GM19035 (cell line): ENCODE data around the gene MYO1D.
"Not testable (repeated sequence)": the region's sequence is repeated elsewhere in the genome, so short reads cannot be mapped to it uniquely, and the experiment has no call there.

Source experiments
- ATAC-seq: cut with Tn5 transposase; IDR thresholded peaks from one replicate; pipeline ENCODE4 v1.9.1; 2021; ENCODE audit not compliant: unreplicated experiment

MYO1D gene

DNA sequence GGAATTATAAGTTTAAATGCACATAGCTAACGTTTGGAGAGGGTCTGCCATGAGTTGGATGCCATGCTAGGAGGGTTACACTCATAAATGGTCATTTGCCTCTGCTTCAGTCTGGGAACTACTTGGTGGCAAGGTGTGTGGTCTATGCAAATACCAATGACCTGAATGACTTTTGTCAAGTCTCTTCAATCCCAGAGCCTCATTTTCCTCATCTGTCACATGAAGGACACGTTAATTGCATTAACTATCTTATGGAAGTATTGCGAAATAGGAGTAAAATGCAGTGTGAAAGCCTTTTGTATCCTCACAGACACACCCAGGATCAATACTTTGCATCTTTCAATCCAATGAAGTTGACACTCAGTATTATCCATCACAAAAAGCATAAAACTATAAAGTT, 327.4 kb downstream of the MYO1D start:
- no peak for ATAC-seq

DNA sequence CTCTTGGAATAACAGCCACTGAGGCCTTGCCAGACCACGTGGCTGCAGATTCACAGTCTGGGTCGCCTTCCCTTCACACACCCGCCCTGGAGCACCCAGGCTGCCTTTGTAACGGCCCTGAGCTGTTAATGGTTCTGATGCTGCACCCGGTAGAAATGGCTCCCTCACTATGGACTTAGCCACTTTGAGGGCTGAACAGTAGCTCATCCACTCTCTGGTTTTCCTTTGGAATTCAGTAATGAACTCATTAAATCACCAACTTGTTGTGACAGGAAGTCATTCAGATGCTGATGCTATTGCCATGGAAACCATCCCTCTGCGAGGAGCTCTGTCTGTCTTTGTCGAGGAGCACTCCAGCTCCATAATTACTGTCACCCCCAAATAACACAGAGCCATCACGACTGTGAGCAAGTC, 330.9 kb downstream of the MYO1D start:
- ATAC-seq: no peak

DNA sequence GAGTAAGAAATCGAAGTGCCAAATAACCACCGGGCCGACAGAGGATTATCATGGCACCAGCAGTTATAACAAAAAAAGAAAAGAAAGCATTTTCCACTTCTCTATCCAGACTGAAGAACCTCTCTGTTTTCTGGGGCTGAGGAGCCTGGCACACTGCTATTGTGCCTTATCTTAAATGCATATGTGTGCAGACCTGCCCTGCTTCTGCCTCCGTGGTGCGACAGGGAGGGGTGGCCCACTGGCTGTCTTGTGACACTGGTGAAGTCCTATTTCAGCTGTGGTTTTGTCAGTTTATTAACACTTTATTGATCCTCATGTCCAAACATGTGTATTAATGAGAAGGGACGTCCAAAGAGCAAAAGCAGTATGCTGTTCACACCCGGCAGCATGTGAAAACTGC, 334.7 kb downstream of the MYO1D start:
- no peak for ATAC-seq

DNA sequence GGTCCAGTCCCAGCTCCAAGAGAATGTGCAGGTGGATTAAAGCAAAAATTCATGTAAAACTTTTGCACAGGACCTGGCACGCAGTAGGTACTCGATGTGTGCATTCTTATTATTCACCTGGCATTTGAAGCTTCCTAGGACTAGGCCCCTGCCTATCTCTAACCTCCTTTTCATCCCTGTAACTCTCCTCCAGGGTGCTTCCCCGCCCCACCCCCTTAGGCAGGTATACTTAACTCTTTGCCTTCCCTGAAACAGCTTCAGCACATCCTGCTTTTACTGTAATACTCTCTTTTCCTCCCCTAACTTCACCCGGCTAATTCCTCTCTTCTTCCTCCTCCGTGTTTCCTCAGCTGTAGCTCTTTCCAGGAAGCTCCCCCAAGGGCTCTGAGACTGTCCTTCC, 335.3 kb downstream of the MYO1D start:
- no peak for ATAC-seq

DNA sequence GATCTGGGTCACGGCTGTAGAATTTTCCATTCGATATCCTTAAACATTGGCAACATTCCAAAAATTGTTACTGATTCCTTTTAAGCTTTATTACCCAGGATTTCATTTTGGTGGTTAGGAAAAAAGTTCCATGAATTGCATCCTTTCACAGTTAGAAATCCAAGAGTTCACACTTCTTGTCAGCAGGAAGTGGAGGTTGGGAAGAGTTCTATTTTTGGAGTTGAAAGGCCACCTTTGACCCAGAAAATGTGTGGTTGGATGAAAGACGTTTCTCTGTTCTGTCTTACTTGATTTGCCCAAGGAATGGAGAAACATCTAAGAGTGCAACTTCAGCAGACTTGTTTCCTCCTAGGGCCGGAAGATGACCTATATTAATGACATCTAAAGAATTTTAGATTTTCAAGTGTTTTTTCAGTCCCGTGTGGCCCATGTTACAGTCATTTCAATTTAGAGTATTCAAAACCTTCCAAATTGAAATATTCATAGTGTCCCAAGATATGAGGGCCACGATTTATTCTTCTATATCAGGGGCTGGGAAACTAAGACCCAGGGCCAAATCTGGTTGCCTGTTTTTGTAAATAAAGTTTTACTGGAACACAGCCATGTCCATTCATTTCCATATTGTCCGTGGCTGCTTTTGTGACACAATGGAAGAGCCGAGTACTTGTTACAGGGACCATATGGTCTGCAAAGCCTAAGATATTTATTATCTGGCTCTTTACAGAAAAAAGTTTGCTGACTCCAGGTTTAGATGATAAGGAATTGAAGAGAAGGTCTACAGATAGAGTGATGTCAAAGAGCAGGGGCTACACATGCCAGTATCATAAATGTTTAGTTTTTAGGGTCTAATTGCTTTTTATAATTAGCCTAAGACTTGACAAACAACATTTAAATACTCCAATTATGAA, 339.9 kb downstream of the MYO1D start:
- no peak for ATAC-seq

DNA sequence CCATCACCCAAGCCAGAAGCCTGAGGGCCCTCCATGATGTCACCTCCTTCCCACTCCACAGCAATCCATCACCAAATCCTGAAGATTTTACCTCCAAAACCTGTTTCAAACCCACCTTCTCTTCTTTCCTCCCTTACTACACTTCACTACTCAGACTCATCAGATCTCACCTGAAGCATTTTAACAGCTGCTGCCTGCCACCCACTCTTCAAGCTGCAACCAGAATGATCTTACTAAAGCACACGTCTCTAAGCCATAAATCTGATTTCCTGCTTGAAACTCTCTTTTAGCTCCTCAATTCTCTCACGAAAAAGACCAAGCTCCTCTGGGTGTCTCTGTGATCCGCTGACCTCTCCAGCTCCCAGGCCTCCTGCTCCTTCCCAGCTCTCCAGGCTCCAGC, 343.6 kb downstream of the MYO1D start:
- ATAC-seq: no peak

DNA sequence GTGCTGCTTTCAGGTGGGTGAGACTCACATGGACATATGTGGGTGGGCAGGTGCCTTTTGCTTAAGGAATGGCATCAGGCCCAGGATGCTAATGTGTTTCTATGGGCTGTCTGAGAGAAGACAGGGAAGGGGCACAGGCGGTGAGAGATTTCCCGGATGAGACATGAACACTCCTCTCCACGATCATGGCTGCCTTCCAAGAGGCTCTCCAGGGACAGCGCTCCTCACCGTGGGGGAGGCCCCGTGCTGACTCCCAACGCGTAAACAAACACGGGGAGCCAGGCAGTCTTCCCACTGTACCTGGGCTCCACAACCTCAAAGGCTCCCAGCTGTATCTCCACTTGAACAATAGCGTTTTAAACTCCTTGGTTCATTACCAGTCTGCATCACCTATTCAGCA, 347.3 kb downstream of the MYO1D start:
- no peak for ATAC-seq

DNA sequence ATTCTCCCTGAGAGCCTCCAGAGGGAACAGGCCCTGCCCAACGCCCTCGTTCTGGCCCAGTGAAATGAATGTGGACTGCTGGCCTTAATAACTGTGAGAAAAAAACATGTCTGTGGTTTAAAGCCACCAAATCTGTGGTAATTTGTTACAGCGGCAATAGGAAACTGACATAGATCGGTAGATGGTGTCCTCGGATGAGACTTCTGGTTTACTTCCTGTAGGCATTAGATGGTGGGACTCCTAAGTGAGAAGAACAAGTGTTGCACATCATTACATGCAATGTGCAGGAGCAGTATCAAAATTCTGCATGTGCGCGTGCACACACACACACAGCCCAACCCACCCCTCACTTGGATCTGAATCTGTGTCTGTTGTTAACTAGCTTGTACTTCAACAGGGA, 348.1 kb downstream of the MYO1D start:
- no peak for ATAC-seq

DNA sequence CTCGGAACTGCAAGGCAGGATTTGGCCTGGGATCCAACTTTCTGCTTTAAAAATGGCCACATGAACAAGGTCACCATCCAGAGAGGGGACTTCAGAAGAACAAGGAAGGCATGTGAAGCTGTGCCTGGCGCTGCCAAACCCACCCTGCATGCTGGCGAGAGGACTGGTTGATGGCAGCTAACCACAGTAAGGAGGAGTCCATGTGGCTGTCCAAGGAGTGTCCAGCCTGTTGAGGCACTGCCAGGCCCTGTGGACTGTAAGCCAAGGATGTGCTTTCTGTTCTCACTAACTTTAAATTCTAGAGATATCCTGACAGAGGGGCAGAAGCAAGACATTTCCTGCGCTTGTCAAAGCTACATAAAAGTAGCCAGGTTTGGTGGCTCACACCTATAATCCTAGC, 349.8 kb downstream of the MYO1D start:
- no peak for ATAC-seq

DNA sequence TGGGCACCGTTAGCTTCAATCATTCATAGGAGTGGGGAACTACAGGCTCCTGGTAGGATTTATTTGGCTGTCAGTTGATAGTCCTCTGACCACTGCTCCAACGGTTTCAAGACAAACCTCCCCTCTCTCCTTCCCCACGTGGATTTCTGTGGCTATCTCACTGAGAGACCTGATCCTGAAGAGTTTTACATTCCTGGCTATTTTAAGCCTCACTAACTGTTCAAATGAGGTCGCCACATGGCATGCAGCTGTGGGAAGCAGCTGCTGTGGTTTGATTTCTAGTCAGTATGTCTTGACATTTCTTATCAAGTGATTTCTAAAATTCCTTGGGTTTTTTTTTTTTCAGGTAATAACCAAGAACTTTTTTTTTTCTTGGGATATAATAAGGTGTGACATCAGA, 351.8 kb downstream of the MYO1D start:
- ATAC-seq: no peak

DNA sequence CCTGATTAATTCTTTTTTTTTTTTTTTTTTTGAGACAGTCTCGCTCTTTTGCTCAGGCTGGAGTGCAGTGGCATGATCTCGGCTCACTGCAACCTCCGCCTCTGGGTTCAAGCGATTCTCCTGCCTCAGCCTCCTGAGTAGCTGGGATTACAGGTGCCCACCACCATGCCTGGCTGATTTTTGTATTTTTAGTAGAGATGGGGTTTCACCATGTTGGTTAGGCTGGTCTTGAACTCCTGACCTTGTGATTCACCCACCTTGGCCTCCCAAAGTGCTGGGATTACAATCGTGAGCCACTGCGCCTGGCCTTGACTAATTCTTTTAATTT, 352.4 kb downstream of the MYO1D start:
- not testable (repeated sequence) for ATAC-seq

DNA sequence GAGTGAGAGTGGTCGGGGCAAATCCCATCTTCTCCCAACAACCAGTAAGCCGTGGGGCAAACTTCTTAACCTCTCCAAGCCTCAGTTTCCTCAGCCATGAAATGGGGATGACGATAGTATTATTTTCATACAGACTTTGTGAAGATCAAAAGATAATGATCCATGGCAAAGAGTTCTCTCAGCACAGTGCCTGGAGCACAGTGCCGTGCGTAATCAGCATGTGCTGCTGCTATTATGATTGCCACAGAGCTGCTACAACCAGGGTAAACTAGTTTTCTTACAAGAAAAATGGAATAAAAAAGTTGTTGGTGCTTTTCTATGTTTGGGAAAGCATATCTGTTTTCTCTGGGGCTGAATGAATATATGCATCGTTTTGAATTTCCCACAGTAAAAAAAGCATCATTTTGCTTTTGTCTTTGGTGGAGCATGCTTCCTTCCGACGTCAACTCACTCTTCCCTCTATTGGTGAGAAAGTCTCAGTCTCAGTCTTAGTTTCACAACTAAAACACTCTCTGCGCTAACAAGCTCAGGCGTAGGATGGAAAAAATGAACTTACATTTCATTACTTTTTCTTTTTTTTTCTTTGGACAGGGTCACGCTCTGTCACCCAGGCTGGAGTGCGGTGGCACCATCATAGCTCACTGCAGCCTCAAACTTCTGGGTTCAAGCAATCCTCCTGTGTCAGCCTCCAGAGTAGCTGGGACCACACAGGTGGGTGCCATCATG, 352.9 kb downstream of the MYO1D start:
- ATAC-seq: peak; percentile 46

DNA sequence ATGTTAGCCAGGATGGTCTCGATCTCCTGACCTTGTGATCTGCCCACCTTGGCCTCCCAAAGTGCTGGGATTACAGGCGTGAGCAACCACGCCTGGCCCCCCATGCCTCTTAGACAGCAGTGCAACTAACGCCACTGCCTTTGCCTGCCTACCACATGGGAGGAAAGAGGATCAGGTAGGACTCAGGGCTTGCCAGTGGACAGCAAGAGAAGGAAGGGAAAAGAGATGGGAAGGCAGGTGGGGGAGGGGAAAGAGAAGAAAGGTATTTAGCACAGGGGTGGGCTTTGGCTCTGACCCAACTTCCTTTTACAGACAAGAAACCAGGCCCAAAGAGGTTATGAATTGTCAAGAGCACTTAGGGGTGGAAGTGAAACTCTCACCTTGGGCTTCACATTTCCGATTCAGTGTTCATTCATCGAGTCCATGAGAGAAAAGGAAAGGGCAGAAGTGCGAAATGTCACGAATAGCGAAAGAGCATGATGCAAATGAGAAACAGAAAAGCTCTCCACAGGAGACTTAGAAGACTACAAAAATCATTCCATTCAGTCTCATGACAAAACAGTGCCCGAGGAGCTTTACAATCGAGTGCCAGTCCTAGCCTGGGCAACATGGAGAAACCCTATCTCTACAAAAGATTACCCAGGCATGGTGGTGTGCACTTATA, 353.8 kb downstream of the MYO1D start:
- peak; percentile 61 for ATAC-seq

DNA sequence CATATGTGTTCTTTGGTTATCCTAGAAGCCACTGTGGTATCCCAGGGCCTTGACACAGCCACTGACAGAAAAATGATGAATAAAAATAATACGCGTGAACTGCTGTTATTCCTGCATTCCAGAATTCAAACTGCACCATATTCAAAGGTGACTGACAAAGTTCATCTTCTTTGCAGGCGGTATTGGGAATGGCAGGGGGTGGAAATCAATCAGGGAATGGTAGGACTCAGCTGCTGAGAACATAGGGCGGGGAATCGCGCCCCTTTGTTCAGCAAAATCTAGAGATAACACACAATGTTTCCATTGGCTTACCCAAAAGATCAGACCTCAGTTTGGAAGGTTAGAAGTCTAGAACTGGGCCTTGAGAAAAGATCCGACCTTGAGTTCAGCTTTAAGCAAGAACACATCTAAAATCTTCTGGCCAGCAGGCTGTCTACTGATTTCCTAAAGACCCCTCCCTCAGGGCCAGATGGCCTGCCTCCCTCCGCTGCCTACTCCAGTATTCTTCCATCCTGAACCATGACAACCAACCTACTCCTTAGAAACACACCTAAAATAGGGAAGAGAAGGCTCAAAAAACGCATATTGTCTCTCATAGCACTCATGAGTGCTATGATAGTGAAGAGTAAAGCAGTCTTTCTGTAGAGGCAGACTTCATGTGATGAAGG, 356.1 kb downstream of the MYO1D start:
- no peak for ATAC-seq

DNA sequence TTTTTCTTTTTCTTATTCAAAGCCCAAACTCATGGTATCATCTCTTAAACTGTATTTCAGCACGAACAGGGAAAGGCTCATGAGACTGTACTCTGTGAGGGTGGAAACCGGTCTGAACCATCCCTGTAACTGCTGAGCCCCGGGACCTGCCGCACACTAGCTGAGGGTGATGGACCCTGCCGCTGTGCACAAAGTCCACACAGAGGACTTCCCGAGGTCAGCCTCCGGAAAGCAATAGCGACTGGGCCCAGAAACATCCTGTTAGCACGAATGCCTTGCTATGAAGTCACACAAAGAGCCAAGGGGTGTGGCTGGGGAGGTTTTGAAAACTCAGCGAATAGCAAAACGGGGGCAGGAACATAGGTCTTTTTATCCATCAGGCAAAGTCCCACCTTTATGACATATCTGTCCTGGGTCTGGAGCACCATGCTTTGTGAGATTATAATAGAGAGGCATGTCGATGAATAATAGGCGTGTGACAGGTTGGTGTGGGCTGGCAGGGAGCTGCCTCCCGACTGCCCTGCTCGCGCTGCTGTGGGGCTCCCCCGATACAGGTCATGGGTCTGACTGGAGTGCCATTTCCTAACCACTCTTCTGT, 356.7 kb downstream of the MYO1D start:
- ATAC-seq: no peak

DNA sequence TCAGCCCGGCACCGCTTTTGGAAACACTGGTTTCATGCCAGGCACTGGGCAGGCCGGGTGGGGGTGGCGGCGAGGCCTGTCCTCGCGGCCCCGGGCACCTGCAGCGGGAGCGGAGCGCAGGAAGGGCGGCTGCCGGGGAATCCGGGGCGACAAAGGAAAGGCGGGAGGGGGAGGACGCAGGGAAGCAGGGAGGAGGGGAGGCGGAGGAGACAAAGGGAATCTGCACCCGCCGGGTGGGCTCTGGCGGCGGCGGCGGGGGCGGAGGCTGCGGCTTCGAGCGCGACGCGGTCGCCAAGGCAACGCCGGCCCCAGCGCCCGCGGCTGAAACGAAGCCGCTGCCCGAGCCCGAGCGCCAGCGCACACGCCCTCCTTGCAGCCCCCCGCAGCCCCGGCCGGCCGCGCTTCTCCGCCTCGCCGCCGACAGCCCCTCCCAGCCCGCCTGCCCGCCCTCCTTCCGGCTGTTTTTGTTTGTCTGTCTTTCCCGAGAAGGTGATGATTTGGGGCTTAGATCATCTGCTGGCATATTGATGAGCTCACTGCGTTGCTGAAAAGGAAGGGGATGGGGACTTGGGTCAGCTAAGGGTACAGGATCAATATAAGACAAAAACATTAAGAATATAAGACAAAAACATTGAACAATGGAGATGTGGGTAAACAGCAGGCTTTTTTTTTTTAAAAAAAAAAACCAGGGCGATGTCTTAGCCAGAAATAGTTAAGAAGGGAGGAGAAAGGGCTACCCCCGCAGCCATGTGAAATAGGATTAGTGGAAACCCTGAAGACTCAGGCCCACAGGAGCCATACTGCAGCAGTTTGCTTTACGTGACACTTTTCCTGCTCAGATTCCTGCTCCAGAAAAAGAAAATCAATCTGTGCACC, 357.5 kb downstream of the MYO1D start:
- ATAC-seq: no peak

DNA sequence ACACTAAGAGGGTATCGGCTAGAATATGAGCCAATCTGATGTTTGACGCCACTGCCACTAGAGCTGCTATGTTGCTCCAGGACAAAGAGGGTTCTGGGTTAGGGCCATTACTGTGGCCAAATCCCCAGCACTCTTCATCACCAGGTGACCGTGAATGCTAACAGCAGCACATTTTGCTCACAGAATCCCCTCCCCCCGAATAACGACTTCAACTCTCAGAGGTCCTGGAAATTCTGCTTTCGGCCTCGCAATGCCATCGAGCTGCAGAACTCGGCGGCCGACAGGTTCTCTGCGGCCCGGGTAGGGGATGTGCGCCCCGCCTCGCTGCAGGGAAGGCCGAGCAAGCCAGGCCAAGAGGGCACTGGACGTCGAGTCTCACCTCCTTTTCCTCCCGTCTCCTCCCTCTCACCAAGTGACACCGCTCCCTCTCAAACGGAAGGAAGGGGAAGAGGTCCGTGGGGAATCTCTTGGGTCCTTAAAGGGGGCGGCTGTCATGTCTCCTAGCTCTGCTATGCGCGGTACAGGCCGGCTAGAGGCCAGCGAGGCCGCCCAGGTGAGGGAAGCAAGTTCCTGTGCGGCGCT, 358.2 kb downstream of the MYO1D start:
- no peak for ATAC-seq

DNA sequence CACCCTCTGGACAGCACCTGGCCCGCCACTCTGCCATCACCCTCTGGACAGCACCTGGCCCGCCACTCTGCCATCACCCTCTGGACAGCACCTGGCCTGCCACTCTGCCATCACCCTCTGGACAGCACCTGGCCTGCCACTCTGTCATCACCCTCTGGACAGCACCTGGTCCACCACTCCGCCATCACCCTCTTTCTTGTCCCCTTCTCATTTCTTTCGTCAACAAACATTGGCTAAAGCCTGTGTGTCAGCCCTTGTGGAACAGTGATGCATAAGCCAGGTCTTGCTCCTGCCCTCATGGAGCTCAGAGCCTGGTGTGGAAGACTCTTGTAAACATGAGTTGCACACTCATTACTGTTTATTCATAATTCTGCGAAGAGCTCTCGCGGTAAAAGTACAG, 358.9 kb downstream of the MYO1D start:
- ATAC-seq: no peak

DNA sequence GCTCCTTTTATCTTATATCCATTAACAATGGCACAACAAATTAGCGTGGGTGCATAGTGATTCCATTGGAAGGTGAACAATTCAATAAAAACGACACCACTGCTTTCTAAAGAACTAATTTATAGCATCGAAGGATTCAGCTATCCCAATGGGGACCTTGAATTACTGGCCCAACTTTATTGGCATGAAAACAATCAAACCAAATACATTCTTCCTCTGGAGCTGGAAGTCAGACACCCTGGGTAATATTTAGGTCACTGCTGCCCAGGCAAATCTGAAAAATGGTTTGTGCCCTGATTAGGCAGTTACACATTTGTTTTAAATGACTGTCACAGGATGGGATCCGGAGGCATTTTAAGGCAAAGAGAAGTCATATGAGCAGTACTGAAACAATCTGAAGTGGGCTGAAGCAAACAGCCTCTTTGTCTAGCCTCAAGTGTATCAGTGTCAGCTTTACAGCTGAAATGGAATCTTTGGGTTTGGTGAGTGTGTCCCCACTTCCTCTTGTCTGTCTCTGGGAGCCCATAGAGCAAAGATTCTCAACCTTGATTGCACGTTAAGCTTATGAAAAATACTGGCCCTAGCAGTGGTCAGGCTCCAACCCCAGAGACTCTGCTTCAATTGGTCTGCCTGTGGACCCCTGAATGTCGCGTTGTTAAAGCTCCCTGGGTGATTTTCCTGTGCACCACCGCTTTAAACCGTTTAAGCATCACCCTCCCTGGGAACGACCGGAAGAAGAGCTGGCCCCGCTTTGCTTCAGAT, 359.8 kb downstream of the MYO1D start:
- ATAC-seq: no peak
